ENCODE results near the gene BMP8A.
"Not testable (repeated sequence)": the region's sequence is repeated elsewhere in the genome, so short reads cannot be mapped to it uniquely, and the experiment has no call there.

The BMP8A gene, protein sequence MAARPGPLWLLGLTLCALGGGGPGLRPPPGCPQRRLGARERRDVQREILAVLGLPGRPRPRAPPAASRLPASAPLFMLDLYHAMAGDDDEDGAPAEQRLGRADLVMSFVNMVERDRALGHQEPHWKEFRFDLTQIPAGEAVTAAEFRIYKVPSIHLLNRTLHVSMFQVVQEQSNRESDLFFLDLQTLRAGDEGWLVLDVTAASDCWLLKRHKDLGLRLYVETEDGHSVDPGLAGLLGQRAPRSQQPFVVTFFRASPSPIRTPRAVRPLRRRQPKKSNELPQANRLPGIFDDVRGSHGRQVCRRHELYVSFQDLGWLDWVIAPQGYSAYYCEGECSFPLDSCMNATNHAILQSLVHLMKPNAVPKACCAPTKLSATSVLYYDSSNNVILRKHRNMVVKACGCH

DNA sequence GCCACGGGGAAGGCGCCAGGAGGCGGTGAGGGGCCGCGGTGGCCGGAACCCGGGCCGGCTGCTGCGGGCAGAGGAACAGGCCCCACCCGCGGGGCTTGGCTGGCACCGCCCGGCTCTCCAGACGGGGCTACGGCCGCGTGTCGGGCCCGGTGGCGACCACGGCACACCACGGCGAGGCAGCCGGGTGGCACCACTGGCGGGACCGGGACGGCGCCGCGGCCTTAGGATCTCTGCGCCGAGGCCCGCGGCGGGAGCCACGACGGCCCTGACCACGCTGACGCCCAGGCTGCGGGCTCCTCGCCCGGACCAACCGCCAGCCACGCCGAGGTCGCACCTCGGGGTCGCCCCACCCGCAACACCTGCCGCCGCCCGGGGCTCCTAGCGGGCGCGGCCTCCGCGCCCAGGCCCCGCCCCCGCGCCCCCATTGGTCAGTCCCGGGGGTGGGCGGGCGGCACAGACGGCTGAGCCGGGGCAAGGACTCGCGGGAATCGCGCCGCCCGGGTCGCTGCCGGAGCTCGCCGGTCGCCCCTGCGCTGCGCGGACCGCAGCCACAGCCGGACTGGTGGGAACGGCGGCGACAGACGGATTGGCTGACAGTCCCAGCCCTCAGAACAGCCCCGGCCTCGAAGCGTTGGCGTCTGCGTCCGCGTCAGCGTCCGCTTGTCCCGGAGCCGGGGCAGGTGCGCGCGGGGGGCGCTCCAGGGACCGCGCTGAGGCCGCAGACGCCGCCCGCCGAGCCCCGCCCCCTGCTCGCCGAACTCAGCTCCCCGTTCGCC is at the start of gene BMP8A:
Gene BMP8A (plus strand): TSS at position 491 of the 776 bp plus-strand sequence. CDS start 356 bp downstream, outside the sequence.
- DNase-seq (ENCODE audit: low read depth in 2 of 2): peak; percentile 51 to 65

DNA sequence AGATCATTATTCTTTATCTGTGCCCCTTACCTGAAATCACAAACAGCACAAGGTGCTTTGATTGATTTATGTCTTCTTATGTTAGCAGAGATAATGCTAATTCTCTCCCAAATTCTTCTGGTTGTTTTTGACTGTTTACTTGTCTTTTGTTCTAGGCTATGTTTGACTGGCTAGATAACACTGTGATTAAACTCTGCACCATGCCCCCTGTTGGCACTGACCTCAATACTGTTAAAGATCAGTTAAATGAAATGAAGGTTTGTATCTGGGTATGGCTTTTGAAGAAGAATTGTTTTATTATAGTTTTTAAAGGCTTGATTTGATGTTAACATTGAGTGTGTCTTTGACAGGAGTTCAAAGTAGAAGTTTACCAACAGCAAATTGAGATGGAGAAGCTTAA is 49.6 kb upstream of the BMP8A start:
- no peak for DNase-seq (ENCODE audit: low read depth in 2 of 2)

DNA sequence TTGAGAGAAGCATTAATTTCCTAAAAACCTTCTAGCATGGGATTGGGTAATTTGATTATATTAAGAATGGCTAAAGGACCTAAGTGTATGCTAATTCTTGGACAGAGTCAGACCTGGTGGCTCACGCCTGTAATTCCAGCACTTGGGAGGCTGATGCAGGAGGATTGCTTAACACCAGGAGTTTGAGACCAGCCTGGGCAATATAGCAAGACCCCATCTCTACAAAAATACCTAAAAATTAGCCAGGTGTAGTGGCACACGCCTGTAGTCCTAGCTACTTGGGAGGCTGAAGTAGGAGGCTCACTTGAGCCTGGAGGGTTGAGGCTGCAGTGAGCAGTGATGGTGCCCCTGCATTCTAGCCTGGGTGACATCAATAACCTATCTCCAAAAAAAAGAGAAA is 45.9 kb upstream of the BMP8A start:
- DNase-seq (ENCODE audit: low read depth in 2 of 2): no peak

DNA sequence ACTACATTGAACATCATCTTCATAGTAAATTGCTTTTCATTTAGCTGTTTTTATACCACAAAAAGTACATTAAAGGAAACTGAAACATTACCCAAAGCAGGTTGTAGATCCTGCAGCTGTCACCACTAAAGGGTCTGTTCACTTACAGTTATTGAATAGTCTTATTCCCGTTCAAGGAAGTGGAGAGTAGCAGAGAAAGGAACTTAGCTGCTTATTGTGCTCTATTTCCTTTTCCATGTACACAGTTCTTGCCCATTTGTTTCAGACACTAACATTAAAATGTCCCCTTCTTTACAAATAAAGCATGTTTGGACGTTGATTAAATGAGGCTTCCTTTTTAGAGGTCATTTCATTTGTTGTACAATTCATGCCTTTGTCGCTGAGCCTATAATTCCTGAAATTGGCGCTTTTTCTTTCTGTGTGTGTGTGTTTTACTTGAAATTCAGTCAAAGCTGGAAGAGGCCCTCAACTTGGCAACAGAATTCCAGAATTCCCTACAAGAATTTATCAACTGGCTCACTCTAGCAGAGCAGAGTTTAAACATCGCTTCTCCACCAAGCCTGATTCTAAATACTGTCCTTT is 44.4 kb upstream of the BMP8A start:
- no peak for DNase-seq (ENCODE audit: low read depth in 2 of 2)

DNA sequence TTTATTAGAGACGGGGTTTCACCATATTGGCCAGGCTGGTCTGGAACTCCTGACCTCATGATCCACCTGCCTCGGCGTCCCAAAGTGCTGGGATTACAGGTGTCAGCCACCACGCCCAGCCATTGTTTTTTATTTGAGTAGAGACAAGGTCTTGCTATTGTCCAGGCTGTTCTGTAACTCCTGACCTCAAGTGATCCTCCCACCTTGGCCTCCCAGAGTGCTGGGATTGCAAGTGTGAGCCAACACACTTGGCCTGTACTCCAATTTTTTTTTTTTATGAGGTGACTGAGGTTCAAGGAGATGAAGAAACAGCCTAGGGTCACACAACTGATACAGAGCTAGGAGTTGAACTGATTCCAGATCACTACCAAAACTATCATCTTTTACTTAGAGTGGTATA is 41.4 kb upstream of the BMP8A start:
- DNase-seq (ENCODE audit: low read depth in 2 of 2): not testable (repeated sequence)

DNA sequence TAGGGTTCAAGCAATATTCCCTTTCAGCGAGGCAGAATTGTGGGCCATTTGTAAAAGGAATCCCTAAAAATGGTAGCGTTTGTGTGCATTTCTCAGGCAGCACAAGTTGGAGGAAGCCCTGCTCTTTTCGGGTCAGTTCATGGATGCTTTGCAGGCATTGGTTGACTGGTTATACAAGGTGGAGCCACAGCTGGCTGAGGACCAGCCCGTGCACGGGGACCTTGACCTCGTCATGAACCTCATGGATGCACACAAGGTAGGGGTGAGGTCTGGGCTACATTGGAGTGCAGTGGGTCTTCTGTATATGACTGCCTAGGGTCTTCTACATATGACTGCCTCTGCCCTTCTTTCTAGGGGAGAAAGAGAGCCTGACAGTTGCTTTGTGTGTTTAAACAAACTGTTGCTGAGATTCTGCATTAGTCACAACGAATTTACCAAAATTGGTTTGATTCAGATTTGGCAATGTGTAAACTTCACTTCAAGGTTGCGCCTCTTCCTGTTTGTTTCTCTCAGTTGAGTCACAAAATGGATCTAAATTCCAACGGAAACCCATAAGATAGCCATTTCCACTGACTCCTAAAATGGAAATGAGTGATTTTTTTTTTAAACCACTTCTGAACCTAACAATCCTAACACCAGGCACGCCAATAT is 40.4 kb upstream of the BMP8A start:
- no peak for DNase-seq (ENCODE audit: low read depth in 2 of 2)

DNA sequence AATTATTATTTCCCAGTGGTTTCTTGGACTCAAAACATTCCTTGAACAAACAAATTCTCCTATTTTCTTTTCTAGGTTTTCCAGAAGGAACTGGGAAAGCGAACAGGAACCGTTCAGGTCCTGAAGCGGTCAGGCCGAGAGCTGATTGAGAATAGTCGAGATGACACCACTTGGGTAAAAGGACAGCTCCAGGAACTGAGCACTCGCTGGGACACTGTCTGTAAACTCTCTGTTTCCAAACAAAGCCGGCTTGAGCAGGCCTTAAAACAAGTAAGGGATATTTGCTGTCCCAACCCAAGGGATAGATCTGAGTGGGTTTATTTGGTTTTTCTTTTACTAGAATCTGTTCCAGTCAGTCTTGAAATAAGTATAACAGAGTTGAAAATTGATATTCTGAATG is 39.4 kb upstream of the BMP8A start:
- DNase-seq (ENCODE audit: low read depth in 2 of 2): no peak

DNA sequence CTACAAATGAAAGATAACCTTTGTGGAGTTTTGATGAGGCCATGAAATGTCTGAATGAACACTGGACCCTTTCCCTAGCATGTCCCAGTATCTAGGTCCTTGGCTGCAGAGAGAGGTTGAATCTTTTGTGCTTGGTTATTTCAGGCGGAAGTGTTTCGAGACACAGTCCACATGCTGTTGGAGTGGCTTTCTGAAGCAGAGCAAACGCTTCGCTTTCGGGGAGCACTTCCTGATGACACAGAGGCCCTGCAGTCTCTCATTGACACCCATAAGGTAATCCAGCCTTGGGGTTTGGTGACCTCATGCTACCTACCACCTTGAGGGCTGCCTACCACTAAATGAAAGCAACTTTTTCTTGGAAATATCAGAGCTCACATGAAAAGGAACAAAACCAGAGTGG is 38.9 kb upstream of the BMP8A start:
- DNase-seq (ENCODE audit: low read depth in 2 of 2): no peak

DNA sequence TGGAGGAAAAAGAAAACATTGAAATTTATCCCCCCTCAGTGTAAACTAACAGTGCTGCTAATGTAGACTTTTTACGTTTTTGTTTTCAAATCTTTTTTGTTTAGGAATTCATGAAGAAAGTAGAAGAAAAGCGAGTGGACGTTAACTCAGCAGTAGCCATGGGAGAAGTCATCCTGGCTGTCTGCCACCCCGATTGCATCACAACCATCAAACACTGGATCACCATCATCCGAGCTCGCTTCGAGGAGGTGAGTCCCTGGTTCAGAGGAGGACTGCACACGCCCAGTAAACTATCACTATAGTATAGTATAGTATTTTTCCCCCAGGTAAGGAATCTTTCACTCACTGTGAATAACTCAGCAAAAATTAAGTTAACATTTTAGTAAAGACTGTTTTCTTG is 37.8 kb upstream of the BMP8A start:
- no peak for DNase-seq (ENCODE audit: low read depth in 2 of 2)

DNA sequence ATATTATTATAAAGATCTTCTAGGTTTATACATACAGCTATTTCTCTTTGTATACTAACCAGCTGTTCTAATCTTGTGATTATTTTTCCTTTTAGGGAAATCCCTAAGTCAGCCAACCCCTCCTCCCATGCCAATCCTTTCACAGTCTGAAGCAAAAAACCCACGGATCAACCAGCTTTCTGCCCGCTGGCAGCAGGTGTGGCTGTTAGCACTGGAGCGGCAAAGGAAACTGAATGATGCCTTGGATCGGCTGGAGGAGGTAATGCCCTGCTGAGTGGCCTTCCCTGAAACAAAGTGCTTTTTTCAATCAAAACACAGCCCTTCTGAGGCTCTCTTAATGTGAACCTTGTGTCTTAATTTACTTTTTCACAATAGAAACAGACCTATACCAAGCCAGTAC is 32.4 kb upstream of the BMP8A start:
- DNase-seq (ENCODE audit: low read depth in 2 of 2): no peak

DNA sequence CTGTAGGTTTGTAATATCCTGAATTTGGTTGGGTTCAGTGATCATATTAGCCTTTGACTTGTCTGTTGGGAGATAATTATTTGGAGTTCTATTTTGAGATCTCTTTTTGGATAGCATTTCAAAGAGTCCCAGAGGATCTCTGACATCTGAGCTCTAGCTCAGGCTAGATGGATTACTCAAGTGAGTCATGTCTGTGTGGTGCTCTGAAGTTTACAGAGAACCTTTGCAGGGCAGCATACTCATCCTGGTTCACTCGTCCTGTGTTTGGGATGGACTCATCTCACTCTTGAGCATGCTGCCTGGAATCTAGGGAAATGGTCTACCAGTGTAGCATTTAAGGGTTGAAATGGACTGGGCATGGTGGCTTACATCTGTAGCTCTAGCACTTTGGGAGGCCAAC is 29.4 kb upstream of the BMP8A start:
- no peak for DNase-seq (ENCODE audit: low read depth in 2 of 2)

DNA sequence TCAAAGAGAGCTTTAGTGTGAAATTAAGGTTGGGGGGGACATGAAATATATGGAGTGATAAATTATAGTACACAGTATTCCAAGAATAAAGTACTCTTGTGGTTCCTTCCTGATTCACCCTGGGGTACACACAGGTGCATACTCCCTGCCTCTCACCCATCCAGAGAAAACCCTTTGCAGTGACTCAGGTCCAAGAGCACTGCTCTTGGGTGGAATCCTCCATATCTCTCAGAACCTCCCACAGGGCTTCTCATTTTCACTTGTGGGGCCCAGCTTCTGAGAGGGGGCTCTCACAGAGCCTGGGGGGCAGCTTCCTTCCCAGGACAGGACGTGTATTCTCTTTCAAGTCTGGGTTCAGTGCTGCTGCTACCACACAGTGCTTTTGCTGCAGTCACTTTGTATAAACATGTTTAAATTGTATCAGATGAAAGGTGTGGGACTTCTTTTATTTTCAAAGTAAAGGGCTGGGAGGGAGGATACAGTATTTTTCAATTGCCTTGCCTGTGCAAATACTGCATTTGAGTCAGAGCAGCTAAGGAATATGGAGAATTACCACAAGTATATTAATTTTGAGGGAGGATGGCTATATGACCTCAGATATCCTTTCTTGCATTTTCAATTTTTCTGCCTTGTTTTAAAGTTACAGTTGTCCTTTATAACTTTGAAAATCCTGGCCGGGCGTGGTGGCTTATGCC is 24.9 kb upstream of the BMP8A start:
- no peak for DNase-seq (ENCODE audit: low read depth in 2 of 2)

DNA sequence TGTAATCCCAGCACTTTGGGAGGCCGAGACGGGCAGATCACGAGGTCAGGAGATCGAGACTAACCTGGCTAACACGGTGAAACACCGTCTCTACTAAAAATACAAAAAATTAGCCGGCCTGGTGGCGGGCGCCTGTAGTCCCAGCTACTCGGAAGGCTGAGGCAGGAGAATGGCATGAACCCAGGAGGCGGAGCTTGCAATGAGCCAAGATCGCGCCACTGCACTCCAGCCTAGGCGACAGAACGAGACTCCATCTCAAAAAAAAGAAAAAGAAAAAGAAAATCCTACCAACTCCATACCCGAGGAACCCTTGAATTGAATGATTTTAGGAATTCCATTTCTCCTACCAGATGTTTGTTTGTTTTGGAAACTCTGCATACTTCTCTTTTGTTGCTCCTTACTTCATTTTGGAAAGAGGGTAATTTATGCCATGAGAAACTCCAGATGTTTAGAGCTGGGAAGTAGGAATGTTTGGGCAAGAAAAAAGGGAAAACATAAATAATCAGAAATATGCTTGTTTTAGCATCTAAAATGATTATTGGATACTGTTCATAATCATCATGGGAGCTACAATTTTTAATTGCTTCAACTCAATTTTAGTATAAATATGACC is 24.2 kb upstream of the BMP8A start:
- DNase-seq (ENCODE audit: low read depth in 2 of 2): not testable (repeated sequence)

DNA sequence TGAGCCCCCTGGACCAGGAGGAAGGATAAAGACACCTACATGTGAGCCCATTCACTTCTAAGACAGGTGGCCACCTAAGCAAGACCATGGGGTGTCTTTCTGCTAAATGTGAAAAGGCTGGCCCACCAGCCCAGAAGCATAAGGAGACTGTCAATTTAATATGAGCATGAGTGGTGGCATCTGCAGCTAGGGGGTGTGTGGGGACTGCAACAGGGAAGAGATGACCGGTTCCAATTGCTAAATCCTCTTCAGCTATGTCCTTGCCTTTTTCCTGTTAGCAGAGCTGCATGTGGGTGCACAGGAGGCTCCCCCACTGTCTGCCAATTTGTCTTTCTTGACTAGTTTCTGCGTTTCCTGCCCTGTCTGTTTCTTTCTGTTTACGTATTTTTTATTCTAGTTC is 22.3 kb upstream of the BMP8A start:
- no peak for DNase-seq (ENCODE audit: low read depth in 2 of 2)

DNA sequence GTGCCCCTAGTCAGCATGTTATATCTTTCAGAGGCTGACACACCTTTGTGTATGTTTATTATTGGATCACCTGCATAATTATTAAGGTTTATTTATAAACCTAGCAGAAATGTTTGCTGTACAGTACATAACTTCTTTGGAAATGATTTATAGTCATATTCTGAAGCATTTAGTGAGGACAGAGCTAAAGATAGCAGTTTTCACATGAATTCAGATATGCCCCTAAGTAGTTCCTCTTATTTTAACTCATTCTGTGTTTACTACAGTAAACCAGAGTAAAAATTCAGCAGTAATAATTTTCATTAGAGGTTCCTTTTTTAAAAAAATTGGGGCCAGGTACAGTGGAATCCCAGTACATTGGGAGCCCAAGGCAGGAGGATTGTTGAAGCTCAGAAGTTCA is 21.4 kb upstream of the BMP8A start:
- DNase-seq (ENCODE audit: low read depth in 2 of 2): no peak

DNA sequence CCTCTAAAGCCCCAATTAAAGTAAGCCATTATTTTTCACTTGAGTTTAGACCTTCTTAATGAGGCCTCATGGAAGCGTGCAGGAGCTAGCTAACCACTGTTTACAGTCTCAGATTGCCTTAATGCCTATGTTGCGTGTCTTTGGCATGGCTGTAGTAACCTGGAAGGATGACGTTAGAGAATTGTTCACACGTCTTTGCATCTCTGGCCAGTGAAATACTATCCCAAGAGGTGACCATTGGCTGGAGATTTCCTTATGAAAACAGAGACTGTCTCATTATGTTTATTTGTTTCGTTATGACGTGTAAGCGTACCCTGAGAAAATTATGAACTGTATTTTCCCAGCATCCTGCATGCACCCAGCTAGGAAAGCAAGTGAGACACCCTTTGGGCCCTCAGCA is 18.6 kb upstream of the BMP8A start:
- DNase-seq (ENCODE audit: low read depth in 2 of 2): no peak

DNA sequence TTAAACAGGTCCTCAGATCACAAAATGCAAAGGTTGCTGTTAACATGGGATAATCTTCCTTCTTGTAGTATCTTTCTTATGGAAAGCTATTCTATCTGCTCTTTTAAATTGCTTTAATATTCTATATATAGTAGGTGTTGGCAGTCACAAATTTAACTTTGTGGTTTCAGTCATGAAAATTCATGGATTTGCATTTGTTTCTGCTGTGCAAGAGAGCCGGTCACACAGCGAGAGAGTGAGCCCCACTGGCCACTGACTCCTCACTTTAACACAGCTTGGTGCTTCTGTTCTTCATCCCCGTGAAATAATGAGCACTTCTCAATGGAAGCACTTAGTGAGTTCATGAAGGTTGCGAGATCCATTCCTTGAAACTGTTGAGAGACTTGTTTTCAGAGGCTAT is 18.1 kb upstream of the BMP8A start:
- no peak for DNase-seq (ENCODE audit: low read depth in 2 of 2)

DNA sequence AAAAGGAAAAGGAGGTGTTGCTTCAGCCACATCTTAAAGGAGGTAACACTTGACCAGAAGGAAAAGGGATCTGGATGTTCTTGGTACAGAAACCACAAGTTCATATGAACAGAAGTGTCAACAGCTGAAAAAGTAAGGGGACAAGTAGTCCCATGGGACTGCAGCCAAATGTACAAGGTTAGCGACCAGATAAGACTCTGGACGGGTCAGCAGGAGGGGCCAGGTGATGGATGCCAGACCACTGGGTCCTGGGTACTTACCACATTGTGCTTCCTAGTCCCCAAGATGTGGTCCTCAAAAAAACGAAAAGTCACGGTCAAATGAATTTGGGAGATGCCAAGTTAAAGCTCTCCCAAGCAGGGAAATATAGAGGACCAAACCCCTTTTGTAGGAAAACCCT is 16.6 kb upstream of the BMP8A start:
- no peak for DNase-seq (ENCODE audit: low read depth in 2 of 2)

DNA sequence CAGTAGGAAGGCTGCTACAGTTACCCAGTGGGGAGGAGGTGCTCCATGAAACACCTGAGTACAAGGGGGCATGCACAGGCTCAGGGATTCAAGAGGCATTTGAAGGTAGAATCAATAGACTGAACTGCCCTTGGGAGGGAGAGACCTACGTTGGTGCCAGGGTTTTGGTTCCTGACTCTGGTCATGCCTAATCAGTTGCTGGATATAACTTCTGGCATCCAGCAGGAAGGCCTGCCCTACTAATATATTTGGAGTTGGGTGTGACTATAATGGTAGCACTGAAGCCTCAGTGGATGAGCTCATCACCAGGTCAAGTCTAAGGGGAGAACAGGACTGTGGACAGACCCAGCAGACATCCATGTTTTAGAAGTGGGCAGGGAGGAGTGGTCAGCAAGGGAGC is 15.9 kb upstream of the BMP8A start:
- DNase-seq (ENCODE audit: low read depth in 2 of 2): not testable (repeated sequence)

DNA sequence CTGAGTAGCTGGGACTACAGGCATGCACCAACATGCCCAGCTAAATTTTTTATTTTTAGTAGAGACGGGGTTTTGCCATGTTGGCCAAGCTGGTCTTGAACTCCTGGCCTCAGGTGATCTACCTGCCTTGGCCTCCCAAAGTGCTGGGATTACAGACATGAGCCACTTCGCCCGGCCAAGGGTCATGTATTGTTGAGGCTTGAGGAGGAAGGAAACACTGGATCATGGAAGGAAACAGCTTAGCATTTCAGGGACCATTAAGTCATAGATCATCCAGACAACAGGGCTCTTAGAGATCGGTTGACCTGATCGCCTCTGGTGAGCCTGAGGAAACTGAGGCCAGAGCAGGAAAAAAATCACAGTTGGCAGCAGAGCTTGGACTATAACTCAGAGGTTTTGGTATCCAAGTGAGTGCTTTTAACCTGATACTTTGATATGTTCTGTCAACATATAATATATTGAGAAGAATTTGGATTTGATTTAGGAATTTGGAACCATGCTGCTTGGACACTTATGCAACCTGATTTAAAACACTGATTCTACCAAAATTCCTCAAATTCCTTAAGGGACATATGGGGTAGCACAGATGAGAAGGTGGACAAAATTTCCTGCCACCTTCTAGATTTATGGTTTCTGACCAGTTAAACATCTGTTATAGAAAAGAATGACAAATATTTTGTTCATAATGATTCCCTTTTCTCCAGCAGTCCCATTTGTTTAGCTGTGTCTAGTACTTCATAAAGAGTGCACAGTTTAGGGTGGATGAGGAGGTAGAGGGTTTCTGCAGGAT is 13.1 kb upstream of the BMP8A start:
- no peak for DNase-seq (ENCODE audit: low read depth in 2 of 2)

All from stimulated activated CD8-positive, alpha-beta memory T cell treated with anti-CD3 and anti-CD28 coated beads, Interleukin-2, amount 100 ng/mL, for 1 hour (primary cell).